ENCODE data around the gene RBM25.
"Not testable (repeated sequence)": the region's sequence is repeated elsewhere in the genome, so short reads cannot be mapped to it uniquely, and the experiment has no call there.

The RBM25 gene

DNA sequence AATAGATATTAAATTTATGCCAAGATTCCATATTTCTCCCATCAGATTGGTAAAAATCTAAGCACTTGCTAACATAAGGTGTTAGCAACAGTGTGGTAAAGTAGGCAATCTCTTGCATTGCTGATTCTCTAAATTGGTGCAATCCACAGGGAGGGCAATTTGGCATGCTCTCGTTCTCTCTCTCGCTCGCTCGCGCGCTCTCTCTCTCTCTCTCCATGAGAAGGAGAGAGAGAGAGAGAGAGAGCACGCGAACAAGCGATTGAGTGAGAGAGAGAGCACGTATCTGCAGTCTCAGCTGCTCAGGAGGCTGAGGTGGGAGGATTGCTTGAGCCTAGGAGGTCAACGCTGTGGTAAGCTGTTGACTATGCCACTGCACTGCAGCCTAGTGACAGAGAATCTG lies 103.9 kb downstream of the RBM25 start:
- Histone ChIP-seq H3K27ac (no peak overlapping the region), H3K4me3 (no peak overlapping the region)

DNA sequence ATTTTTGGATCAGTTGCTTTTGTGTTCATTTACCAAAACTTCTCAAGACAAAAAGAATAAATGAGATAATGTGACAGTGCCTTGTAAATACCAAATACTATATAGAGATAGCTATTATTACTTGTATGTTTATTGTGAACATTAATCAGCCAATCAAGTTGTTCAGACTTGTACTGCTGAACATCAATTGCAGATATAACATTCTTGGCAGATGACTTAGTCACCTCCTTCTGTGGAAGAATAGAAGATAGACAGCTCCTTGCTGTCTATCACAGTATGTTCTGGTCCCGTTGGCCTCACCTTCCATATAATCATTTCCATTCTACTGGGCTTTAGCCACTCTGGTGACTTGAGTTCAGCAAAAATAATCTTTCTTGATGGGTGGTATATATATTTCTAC lies 108.1 kb downstream of the RBM25 start:
- Histone ChIP-seq H3K27ac (no peak overlapping the region), H3K4me3 (no peak overlapping the region)

DNA sequence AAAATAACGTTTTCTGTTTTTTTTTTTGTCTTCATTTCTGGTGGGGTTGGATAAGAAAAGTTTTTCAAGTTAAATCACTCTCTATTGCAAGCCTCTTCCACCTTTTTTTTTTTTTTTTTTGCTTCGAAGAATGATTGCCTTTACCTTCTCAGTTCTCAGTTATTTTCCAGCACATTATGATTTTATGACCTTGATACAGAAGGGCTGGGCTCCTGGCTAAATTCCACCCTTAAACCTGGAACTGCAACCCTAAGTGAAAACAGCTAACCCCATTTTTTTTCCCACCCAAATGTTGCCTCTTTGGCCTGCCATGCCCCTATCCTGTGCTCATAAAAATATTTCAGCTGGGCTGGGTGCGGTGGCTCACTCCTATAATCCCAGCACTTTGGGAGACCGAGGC lies 109.4 kb downstream of the RBM25 start:
- Histone ChIP-seq H3K27ac (no peak overlapping the region), H3K4me3 (no peak overlapping the region)

DNA sequence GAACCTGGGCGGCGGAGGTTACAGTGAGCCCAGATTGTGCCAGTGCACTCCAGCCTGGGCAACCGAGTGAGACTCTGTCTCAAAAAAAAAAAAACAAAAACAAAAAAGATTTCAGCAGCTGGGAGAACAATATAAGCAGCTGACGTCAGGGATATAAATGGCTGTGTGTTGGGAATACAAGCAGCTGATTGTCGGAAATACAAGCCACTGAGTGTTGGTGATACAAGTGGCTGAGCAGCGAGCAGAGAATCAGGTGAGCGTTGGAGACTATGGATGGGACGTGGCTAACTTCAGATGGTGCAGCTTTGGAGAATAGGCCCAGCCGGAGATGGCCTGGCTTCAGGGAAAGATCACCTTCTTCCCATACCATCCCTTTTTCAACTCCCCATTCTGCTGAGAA lies 109.9 kb downstream of the RBM25 start:
- Histone ChIP-seq H3K27ac (no peak overlapping the region), H3K4me3 (no peak overlapping the region)

DNA sequence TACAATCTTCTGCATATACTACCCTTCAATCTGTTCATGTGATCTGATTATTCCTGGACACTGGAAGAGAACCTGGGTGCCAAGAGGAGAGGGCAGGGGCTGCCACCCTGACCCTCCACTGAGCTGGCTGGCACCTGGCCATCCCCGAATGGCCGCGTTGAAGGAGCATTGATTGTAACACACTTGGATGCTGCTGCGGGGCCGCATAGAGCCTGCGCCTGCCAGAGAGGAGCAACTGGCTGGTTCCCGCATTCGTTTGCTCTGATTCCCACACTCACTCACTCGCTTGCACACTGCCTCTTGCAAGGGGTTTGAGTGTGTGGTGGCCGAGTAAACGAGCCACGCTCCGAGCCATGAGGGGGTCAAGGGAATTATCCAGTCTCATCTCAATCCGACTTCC lies 110.4 kb downstream of the RBM25 start:
- Histone ChIP-seq H3K4me3 (no peak overlapping the region), H3K27ac (no peak overlapping the region)

DNA sequence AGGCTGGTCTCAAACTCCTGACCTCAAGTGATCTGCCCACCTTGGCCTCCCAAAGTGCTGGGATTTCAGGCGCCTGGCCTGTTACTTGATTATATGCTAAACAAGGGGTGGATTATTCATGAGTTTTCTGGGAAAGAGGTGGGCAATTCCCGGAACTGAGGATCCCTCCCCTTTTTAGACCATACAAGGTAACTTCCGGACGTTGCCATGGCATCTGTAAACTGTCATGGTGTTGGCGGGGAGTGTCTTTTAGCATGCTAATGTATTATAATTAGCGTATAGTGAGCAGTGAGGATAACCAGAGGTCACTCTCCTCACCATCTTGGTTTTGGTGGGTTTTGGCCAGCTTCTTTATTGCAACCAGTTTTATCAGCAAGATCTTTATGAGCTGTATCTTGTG lies 111.5 kb downstream of the RBM25 start:
- H3K4me3 ChIP-seq, H3K27ac ChIP-seq: not testable (repeated sequence)

DNA sequence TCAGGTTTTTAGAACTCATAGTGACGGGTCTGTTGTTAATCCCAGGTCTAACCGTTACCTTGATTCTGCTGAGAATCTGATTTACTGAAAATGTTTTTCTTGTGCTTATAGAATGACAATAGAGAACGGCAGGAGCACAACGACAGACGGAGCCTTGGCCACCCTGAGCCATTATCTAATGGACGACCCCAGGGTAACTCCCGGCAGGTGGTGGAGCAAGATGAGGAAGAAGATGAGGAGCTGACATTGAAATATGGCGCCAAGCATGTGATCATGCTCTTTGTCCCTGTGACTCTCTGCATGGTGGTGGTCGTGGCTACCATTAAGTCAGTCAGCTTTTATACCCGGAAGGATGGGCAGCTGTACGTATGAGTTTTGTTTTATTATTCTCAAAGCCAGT lies 112.4 kb downstream of the RBM25 start:
- Histone ChIP-seq H3K27ac (no peak overlapping the region), H3K4me3 (no peak overlapping the region)

DNA sequence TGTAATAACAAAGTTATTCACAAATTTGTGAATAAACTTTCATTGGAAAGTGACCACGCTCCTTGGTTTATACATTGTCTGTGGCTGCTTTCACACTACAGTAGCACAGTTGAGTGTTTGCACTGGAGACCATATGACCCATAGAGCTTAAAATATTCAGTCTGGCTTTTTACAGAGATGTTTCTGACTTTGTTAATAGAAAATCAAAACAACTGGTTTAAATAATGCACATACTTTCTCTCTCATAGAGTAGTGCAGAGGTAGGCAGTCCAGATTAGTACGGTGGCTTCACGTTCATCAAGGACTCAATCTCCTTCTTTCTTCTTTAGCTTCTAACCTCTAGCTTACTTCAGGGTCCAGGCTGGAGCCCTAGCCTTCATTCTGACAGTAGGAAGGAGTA lies 114.2 kb downstream of the RBM25 start:
- H3K4me3 ChIP-seq: no peak overlapping the region
- no peak overlapping the region for H3K27ac ChIP-seq

DNA sequence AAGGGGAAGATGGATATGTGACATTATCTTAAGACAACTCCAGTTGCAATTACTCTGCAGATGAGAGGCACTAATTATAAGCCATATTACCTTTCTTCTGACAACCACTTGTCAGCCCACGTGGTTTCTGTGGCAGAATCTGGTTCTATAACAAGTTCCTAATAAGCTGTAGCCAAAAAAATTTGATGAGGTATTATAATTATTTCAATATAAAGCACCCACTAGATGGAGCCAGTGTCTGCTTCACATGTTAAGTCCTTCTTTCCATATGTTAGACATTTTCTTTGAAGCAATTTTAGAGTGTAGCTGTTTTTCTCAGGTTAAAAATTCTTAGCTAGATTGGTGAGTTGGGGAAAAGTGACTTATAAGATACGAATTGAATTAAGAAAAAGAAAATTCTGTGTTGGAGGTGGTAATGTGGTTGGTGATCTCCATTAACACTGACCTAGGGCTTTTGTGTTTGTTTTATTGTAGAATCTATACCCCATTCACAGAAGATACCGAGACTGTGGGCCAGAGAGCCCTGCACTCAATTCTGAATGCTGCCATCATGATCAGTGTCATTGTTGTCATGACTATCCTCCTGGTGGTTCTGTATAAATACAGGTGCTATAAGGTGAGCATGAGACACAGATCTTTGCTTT lies 114.9 kb downstream of the RBM25 start:
- H3K27ac ChIP-seq: no peak overlapping the region

More for the DNA sequence above, 114.9 kb downstream of the RBM25 start:
- no peak overlapping the region for H3K4me3 ChIP-seq
